Measurements from ENCODE around the gene AFAP1.

The AFAP1 gene

DNA sequence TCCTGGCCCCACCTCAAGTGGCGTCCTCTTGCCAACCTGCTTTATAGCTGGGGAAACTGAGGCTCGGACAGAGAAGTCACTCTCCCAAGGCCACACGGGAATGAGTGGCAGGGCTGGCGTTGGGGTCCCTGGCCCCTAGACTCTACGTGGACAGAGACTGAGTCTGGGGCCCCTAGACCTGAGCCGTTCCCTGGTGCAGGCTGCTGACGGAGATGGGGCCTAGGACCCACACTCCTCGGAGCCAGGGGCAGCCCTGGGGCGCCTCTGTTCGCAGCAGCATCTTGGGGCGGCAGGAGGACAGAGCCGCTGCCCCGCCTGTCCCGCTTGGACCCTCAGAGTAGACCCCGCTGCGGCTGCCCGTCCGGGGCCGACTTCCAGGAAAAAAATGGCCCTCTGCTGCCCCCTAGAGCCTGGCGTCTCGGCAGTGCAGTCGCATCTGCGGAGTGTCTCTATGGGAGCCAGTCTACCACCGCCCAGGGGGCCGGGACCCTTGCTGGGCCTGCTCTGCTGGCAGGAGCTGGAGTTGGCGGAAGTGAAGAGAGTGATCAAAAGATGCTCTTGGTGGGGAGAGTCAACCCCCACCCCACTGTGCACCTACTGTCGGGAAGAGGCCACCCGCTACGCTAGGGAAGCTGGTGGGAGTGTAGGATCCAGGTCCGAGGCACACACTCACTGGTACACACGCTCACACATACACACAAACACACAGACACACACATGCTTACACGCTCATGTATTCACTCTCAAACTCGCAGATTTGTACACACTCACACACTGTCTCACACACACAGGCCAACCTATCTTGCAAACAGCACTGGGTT lies 220.1 kb downstream of the AFAP1 start:
- peak; percentile 90 for DNase-seq (ENCODE audit: extremely low spot score)
- POLR2A ChIA-PET = no interaction called here
- CTCF ChIA-PET = interaction anchor here (0.5 to 1.0 kb wide), 3 partner anchors 51 to 1155 kb away, joined by 3 to 4 read pairs (median 3); no protein-coding TSS in a partner anchor
- no peak for TF ChIP-seq ARNT (IDR thresholded peaks at IDR 0.05)
- no peak for TF ChIP-seq ZNF384 (IDR thresholded peaks at IDR 0.05)
- TF ChIP-seq HDGF (IDR thresholded peaks at IDR 0.05; ENCODE audit: borderline replicate concordance) = no peak
- no peak for TF ChIP-seq FOXM1 (IDR thresholded peaks at IDR 0.05; ENCODE audit: borderline replicate concordance)
- TF ChIP-seq LEF1 (IDR thresholded peaks at IDR 0.05; ENCODE audit: borderline replicate concordance) = no peak
- no peak for TF ChIP-seq NFRKB (IDR thresholded peaks at IDR 0.05)
- no peak for TF ChIP-seq FOXK2 (IDR thresholded peaks at IDR 0.05)
- no peak for TF ChIP-seq L3MBTL2 (conservative IDR thresholded peaks at IDR 0.05)
- TF ChIP-seq TARDBP (IDR thresholded peaks at IDR 0.05) = no peak

DNA sequence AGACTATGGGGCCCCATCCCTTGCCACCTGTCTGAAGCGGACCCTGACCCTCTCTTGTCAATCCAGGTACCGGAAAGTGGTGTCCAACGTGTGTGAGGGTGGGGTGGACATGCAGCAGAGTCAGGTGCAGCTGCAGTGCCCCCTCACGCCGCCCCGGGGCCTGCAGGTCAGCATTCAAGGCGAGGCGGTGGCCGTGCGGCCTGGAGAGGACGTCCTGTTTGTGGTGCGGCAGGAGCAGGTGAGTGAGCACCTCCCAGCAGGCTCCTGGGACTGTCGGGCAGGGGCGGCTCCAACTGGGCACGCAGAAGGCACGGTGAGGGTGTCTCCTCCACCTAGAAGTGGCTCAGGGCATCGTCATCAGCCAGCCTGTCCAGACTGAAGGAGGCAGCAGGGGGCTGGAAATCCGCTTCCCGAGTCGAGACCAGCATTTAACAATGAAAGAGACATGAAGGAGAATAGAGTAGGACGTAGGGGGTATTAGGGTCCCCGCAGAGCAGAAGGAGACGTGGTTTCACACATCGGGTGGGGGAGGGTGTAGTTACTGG lies 221.6 kb downstream of the AFAP1 start:
- TF ChIP-seq FOXK2 (IDR thresholded peaks at IDR 0.05) (no peak), TARDBP (IDR thresholded peaks at IDR 0.05) (no peak)
- CTCF ChIA-PET = no interaction called here
- no peak for DNase-seq (ENCODE audit: extremely low spot score)

DNA sequence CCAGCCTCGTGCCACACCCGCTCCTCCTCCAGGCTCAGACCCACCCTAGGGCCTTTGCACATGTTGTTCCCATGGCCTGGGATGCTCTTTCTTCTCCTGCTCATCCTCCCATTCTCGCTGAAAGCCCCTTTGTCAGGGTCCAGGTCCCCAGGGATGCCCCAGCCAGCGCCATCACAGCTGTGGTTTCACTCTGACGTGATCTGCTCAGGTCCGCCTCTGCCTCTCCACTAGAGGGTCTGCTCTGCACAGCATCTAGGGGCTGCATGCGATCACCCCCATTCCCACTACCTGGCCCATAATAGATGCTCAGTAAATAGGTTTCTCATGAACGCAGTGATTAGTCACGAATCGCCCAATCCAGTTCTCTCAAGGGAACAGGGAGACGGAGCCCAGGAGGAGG lies 222.5 kb downstream of the AFAP1 start:
- ChIA-PET POLR2A (no interaction called here), CTCF (no interaction called here)
- DNase-seq (ENCODE audit: extremely low spot score) = no peak
- TF ChIP-seq CTBP1 (IDR thresholded peaks at IDR 0.05; ENCODE audit: borderline replicate concordance) = no peak
- no peak for TF ChIP-seq NFRKB (IDR thresholded peaks at IDR 0.05)
- TF ChIP-seq FOXK2 (IDR thresholded peaks at IDR 0.05) = no peak
- no peak for TF ChIP-seq ZNF384 (IDR thresholded peaks at IDR 0.05)
- TF ChIP-seq ARNT (IDR thresholded peaks at IDR 0.05) = no peak
- no peak for TF ChIP-seq FOXM1 (IDR thresholded peaks at IDR 0.05; ENCODE audit: borderline replicate concordance)
- TF ChIP-seq SUZ12 (IDR thresholded peaks at IDR 0.05) = no peak
- TF ChIP-seq TARDBP (IDR thresholded peaks at IDR 0.05) = no peak
- TF ChIP-seq ELF4 (IDR thresholded peaks at IDR 0.05) = no peak
- TF ChIP-seq BHLHE40 (IDR thresholded peaks at IDR 0.05; ENCODE audit: borderline replicate concordance) = no peak
- TF ChIP-seq, protein P1, sequence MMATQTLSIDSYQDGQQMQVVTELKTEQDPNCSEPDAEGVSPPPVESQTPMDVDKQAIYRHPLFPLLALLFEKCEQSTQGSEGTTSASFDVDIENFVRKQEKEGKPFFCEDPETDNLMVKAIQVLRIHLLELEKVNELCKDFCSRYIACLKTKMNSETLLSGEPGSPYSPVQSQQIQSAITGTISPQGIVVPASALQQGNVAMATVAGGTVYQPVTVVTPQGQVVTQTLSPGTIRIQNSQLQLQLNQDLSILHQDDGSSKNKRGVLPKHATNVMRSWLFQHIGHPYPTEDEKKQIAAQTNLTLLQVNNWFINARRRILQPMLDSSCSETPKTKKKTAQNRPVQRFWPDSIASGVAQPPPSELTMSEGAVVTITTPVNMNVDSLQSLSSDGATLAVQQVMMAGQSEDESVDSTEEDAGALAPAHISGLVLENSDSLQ (IDR thresholded peaks at IDR 0.05) = no peak
- no peak for TF ChIP-seq SP1 (IDR thresholded peaks at IDR 0.05)
- TF ChIP-seq L3MBTL2 (conservative IDR thresholded peaks at IDR 0.05) = no peak
- TF ChIP-seq HDGF (IDR thresholded peaks at IDR 0.05; ENCODE audit: borderline replicate concordance) = no peak
- TF ChIP-seq FOXA1 (IDR thresholded peaks at IDR 0.05) = no peak
- TF ChIP-seq LEF1 (IDR thresholded peaks at IDR 0.05; ENCODE audit: borderline replicate concordance) = no peak

More for the DNA sequence above, 221.6 kb downstream of the AFAP1 start:
- POLR2A ChIA-PET = no interaction called here

GRCh38 chr4:7716010-7716721 lies 223.5 kb downstream of the AFAP1 start:
- POLR2A ChIA-PET = interaction anchor here (0.9 kb wide), 1 partner anchor 521 kb away, joined by 3 read pairs; no protein-coding TSS in a partner anchor
- DNase-seq (ENCODE audit: extremely low spot score) = no peak
- TF ChIP-seq SP1 (IDR thresholded peaks at IDR 0.05) (no peak), FOXA1 (IDR thresholded peaks at IDR 0.05) (no peak), NFRKB (IDR thresholded peaks at IDR 0.05) (no peak), LEF1 (IDR thresholded peaks at IDR 0.05; ENCODE audit: borderline replicate concordance) (no peak), FOXM1 (IDR thresholded peaks at IDR 0.05; ENCODE audit: borderline replicate concordance) (no peak), ELF4 (IDR thresholded peaks at IDR 0.05) (no peak), ARNT (IDR thresholded peaks at IDR 0.05) (no peak), BHLHE40 (IDR thresholded peaks at IDR 0.05; ENCODE audit: borderline replicate concordance) (no peak)
- CTCF ChIA-PET = no interaction called here

DNA sequence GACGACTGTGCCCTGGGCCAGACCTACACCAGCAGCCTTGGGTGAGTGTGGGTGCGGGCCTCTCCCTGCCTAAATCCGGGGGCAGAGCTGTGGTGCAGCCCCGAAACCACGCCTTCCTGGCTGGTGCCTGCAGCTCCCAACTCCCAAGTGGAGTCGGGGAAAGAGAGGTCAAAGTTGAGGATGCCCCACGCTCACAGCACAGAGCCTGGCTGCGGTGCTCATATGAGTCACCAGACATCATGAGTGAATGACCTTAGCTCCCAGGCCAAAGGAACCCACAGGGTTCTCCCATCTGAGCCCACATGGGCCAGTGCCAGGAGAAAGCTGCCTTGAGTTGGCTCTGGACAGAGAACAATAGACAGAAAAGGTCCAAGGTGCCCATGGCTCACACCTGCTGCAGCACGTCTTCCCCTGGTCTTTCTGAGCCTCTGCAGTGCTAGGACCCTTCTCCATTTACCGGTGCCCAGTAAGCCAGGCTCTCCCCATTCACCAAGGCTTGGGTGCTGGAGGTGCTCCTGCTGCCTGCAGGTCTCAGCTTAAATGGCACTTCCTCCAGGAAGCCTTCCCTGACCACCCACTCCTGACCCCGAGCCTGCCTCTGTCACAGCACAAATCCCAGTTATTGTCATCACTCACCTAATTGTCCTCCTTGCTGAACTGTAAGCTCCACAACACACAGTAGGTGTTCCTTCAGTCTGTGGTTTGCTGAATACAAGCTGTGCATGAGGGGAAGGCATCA lies 224.2 kb downstream of the AFAP1 start:
- no peak for DNase-seq (ENCODE audit: extremely low spot score)
- TF ChIP-seq SP1 (IDR thresholded peaks at IDR 0.05) = no peak
- TF ChIP-seq TARDBP (IDR thresholded peaks at IDR 0.05) = no peak
- TF ChIP-seq FOXK2 (IDR thresholded peaks at IDR 0.05) = no peak
- TF ChIP-seq SUZ12 (IDR thresholded peaks at IDR 0.05) = no peak
- no peak for TF ChIP-seq ELF4 (IDR thresholded peaks at IDR 0.05)
- TF ChIP-seq HDGF (IDR thresholded peaks at IDR 0.05; ENCODE audit: borderline replicate concordance) = no peak
- TF ChIP-seq BHLHE40 (IDR thresholded peaks at IDR 0.05; ENCODE audit: borderline replicate concordance) = no peak
- CTCF ChIA-PET = interaction anchor here (0.6 kb wide), 1 partner anchor 521 kb away, joined by 3 read pairs; no protein-coding TSS in a partner anchor

GRCh38 chr4:7714738-7715137 lies 224.9 kb downstream of the AFAP1 start:
- ChIA-PET CTCF (interaction anchor here (0.6 kb wide), 1 partner anchor 520 kb away, joined by 3 read pairs; no protein-coding TSS in a partner anchor), POLR2A (no interaction called here)
- no peak for TF ChIP-seq CTBP1 (IDR thresholded peaks at IDR 0.05; ENCODE audit: borderline replicate concordance)
- TF ChIP-seq NFRKB (IDR thresholded peaks at IDR 0.05) = no peak
- TF ChIP-seq FOXK2 (IDR thresholded peaks at IDR 0.05) = no peak
- TF ChIP-seq BHLHE40 (IDR thresholded peaks at IDR 0.05; ENCODE audit: borderline replicate concordance) = no peak
- TF ChIP-seq ARNT (IDR thresholded peaks at IDR 0.05) = no peak
- no peak for TF ChIP-seq SUZ12 (IDR thresholded peaks at IDR 0.05)
- no peak for TF ChIP-seq HDGF (IDR thresholded peaks at IDR 0.05; ENCODE audit: borderline replicate concordance)
- no peak for TF ChIP-seq ZNF384 (IDR thresholded peaks at IDR 0.05)
- TF ChIP-seq ELF4 (IDR thresholded peaks at IDR 0.05) = no peak
- TF ChIP-seq FOXM1 (IDR thresholded peaks at IDR 0.05; ENCODE audit: borderline replicate concordance) = no peak
- TF ChIP-seq LEF1 (IDR thresholded peaks at IDR 0.05; ENCODE audit: borderline replicate concordance) = no peak
- TF ChIP-seq TARDBP (IDR thresholded peaks at IDR 0.05) = no peak
- no peak for TF ChIP-seq L3MBTL2 (conservative IDR thresholded peaks at IDR 0.05)
- TF ChIP-seq, protein P1 (IDR thresholded peaks at IDR 0.05) = no peak
- DNase-seq (ENCODE audit: extremely low spot score) = no peak

More for the DNA sequence above, 224.2 kb downstream of the AFAP1 start:
- POLR2A ChIA-PET = interaction anchor here (0.9 kb wide), 1 partner anchor 520 kb away, joined by 3 read pairs; no protein-coding TSS in a partner anchor
